ENCODE data around the gene SGCD.

SGCD gene

DNA sequence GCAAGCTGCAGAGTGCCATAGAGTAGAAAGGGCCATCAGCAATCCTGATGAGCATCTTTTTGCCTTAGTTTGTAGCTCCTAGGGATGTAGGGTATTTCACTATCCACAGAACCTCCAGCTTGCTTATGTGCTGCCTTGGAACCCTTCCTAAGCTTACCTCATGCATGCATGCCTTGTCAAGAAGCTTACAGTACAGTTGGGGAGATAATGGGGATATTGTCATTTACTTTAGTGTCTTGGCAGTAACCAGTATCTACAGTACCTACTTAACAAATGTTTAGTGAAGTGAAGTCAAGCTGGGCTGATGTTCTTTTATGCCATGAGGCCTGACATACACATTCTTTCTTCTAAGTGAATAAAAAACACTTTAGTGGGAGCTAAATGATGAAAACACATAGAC is 358.5 kb downstream of the SGCD start:
- no peak for TF ChIP-seq CTCF (IDR thresholded peaks at IDR 0.05; ENCODE audit: extremely low read depth, insufficient read depth, missing control alignments)
- in situ Hi-C loops (cut with MboI; ENCODE audit: low pct_unique_long_range_greater_than_20kb, low sequenced_read_pairs, unreplicated experiment) = no loop called here
- no peak for DNase-seq (ENCODE audit: low spot score)

DNA sequence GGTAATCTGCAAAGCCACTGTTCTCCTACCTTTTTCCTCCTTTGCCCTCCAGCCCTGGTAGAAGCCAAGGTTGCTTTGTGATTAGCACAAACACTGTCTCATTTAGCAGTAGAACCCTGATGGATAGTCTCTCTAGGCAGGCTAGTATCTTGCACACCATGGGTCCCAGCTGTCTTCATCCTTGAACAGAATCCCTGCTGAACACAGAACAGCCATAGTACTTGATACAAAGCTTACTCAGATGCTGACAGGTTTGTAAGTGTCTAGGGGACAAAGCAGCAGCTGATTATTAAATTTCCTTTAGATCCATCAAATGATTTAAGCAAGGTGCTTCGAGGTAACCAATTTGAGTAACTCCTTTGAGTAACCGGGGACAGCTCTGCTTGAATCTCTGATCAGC is 359.4 kb downstream of the SGCD start:
- no peak for TF ChIP-seq CTCF (IDR thresholded peaks at IDR 0.05; ENCODE audit: extremely low read depth, insufficient read depth, missing control alignments)
- DNase-seq (ENCODE audit: low spot score) = no peak
- in situ Hi-C loops (cut with MboI; ENCODE audit: low pct_unique_long_range_greater_than_20kb, low sequenced_read_pairs, unreplicated experiment) = no loop called here

GRCh38 chr5:156686796-156687195 is 359.8 kb downstream of the SGCD start:
- in situ Hi-C loops (cut with MboI; ENCODE audit: low pct_unique_long_range_greater_than_20kb, low sequenced_read_pairs, unreplicated experiment) = no loop called here
- no peak for TF ChIP-seq CTCF (IDR thresholded peaks at IDR 0.05; ENCODE audit: extremely low read depth, insufficient read depth, missing control alignments)
- no peak for DNase-seq (ENCODE audit: low spot score)

GRCh38 chr5:156687514-156687913 is 360.6 kb downstream of the SGCD start:
- DNase-seq (ENCODE audit: low spot score) = no peak
- no peak for TF ChIP-seq CTCF (IDR thresholded peaks at IDR 0.05; ENCODE audit: extremely low read depth, insufficient read depth, missing control alignments)
- in situ Hi-C loops (cut with MboI; ENCODE audit: low pct_unique_long_range_greater_than_20kb, low sequenced_read_pairs, unreplicated experiment) = no loop called here

DNA sequence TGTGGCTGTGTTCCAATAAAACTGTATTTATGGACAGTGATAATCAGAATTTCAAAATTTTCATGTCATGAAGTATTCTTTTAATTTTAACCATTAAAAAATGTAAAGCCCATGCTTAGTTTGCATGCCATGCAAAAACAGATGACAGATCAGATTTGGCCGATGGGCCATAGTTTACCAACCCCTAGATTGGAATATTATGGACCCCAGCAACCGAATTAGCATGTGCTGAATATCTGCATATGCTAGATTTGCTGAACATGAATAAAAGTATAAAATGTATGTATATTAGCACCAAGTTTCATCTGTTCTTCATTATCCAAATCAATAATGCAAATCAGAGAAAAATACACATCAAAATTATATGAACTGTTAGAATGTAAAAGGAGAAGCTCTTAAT is 364.6 kb downstream of the SGCD start:
- DNase-seq (ENCODE audit: low spot score) = no peak
- TF ChIP-seq CTCF (IDR thresholded peaks at IDR 0.05; ENCODE audit: extremely low read depth, insufficient read depth, missing control alignments) = no peak
- in situ Hi-C loops (cut with MboI; ENCODE audit: low pct_unique_long_range_greater_than_20kb, low sequenced_read_pairs, unreplicated experiment) = no loop called here

- TF ChIP-seq CTCF (IDR thresholded peaks at IDR 0.05; ENCODE audit: extremely low read depth, insufficient read depth, missing control alignments) = no peak
- DNase-seq (ENCODE audit: low spot score) = no peak
- in situ Hi-C loops (cut with MboI; ENCODE audit: low pct_unique_long_range_greater_than_20kb, low sequenced_read_pairs, unreplicated experiment) = no loop called here
Observed at GRCh38 chr5:156693113-156693512, 366.1 kb downstream of the SGCD start.

DNA sequence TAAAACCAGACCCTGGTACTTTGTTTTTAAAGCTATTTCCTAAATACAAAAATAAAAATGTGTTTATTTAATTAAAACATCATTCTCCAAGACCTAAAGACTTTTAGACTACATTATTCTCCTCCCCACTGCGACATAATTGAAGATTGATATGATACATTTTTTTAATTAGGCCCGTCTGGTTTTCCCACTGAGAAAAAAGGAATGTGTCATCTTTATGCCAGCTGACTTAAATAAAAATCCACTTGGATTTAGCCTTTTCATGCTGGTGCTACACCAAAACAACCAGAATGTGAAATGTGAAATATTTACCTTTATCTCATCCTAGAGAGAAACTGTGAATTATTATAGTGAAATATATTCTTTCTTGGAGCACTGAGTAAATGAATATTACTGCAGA is 367.6 kb downstream of the SGCD start:
- no peak for TF ChIP-seq CTCF (IDR thresholded peaks at IDR 0.05; ENCODE audit: extremely low read depth, insufficient read depth, missing control alignments)
- DNase-seq (ENCODE audit: low spot score) = no peak
- in situ Hi-C loops (cut with MboI; ENCODE audit: low pct_unique_long_range_greater_than_20kb, low sequenced_read_pairs, unreplicated experiment) = no loop called here
